COLO668 (cell line): ENCODE data around the gene LPIN2.
"Not testable (repeated sequence)": the region's sequence is repeated elsewhere in the genome, so short reads cannot be mapped to it uniquely, and the experiment has no call there.

Source experiments
- DNase-seq: peaks from one replicate; lab custom pipeline; 2025; ENCODE audit not compliant: unreplicated experiment; lab: John Stamatoyannopoulos, UW

LPIN2 gene

DNA sequence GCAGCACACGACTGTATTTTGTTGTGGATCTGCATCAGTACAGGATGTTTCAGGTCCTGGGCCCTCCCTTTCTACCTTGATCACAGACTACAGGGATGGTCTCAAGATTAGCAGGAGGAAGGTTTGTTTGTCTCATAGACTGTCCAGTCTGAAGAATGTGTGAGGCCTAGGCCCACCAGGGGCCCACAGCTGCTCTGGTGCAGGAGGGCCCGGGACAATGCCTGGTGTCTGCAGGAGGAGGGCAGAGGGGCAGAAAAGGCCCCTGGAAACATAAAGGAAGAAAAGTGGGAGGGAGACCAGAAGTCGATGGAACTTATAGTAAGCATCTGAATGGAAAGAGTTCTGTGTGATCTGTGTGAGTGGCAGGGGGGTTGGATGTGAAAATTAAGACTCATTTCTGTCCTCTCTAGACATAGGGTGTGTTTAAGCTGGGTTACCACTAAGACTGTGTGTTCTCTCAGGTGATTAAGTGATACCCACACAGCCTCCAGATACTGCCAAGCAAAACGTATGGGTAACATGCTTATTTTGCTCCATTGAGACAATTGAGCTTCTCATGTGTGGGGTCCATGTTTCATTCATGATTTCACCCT, 33.4 kb upstream of the LPIN2 start:
- DNase-seq: no peak

DNA sequence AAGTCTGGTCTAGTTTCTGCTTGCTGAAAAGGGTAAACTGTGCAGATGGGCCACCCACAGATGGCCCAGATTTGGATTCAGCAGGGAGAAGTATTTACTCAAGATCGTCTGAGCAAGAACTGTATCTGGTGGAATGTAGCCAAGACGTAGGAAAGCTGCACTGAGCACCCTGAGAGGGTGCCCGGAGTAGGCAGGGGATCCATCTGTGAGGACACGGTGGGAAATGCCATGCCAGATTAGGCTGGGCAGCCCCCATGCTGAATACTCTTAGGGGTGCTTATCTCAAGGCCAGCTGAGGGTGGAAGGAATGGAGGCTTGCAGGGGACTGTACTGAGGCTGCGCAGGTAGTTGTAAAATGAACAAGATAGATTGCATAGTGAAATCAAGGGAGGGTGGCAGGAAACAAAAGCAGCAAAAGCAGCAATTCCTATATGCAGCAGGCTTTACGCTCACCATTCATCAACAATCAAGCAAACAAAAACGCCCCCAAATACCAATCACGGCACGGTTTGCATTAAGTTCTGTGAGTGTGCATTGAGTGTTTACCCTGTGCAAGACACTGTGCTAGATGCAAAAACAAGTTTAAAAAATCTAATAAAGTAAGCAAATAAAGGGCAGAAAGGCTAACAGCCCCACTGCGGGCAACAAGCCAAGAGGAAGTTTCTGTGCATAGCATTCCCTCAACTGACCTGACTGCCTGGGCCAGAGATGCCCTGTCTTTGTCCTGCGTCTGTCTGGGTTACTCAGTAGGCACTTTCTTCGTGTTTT, 32.2 kb upstream of the LPIN2 start:
- DNase-seq: peak; percentile 69

DNA sequence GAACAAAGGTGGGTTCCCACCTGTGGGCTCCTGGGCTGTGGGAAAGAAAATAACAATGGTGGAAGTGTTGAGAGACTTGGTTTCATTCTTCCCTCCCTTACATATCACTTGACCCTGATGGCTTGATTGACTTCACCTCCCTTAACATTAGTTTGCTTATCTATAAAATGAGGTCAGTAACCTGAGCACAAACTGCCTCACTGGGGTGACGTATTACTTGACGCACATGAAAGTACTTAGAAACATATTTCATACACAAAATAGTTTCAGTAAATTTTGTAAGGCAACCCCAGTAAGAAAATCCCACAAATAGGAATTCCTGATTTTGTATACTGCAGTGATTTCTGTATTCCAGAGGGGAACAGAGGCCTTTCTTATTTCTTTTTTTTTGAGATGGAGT, 29.4 kb upstream of the LPIN2 start:
- no peak for DNase-seq

DNA sequence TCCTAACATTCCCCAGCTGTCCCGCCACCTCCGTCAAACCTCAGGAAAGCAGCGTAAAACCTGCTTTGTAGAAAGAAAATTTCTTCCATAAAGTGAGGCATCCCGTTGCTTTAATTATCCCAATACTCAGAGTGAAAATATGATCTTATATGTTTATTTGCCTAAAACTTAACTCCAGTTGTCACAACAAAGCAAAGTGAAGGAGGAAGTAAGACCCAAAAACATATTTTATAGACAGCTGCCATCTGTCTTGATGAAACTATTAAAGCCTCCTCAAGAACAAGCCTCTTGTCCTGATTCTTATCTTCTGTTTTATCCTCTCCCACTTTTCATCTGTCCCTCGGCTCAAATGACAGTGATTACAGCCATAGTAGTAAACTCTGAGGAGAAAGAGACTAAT, 28.9 kb upstream of the LPIN2 start:
- DNase-seq: no peak

DNA sequence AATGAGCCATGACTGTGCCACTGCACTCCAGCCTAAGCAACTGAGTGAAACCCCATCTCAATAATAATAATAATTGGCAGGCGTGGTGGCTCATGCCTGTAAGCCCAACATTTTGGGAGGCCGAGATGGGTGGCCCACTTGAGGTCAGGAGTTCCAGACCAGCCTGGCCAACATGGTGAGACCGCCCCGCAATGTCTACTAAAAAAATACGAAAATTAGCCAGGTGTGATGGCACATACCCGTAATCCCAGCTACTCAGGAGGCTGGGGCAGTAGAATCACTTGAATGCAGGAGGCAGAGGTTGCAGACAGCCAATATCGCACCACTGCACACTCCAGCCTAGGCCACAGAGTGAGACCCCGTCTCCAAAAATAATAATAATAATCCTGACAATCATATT, 27.9 kb upstream of the LPIN2 start:
- no peak for DNase-seq

DNA sequence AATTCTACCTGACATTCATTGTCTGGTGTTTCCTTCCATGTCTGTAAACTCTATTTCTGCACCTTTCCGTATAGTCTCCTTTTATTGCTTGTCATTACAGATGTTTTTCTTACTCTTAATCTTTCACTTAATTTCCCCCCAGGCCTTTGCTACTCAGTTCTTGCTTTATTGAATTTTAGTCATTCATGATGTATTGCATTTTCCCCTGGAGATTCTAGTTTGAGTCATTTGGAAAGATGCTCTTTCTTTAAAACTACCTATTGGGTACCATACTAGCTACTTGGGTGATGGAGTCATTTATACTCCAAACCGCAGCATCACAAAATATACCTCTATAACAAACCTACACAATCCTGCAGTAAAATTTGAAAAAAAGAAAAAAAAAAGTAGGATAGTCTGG, 27.2 kb upstream of the LPIN2 start:
- DNase-seq: no peak

DNA sequence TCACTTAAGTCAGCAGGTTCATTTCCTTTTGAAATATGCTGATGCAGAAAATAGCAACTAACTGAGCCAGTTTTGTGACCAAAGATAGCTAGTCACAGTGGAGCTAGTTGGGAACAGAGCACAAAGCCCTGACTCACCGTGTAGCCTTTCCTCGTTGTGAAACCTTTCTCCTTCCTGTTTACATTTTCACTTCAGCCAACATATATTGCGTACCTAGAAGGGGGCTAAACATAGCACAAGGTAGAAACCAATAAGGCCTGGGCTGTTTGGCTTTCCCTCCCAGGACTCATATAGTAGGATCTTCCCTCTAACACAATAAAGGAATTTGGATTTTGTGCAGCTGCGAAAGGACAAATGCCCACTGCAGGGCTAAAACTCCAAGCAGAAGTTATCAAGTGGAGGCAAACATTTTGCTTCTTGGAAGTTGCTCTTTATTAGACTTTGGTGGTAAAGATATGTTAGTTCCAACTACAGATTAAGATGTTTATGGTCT, 24.5 kb upstream of the LPIN2 start:
- peak; percentile 29 for DNase-seq

DNA sequence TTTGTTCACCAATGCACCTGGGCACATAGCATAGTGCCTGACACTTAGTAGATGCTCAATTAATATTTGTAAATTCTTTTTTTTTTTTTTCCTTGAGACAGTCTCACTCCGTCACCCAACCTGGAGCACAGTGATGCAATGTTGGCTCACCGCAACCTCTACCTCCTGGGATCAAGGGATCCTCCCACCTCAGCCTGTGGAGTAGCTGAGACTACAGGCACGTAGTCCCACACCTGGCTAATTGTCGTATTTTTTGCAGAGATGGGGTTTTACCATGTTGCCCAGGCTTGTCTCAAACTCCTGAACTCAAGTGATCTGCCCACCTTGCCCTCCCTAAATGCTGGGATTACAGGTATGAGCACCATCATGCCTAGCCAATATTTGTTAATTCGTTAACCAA, 23.2 kb upstream of the LPIN2 start:
- DNase-seq: no peak

DNA sequence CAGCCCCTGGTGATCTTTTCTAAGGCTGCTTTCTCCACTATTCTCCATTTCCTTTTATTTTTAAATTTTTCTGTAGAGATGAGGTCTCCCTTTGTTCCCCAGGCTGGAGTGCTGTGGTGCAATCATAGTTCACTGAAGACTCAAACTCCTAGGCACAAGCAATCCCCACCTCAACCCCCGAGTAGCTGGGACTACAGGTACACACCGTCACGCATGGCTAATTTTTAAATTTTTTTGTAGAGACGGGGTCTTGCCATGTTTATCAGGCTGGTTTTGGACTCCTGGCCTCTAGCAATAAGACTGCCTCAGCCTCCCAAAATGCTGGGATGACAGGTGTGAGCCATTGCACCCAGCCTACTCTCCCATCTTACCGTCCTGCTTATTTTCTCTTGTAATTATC, 22.7 kb upstream of the LPIN2 start:
- no peak for DNase-seq

DNA sequence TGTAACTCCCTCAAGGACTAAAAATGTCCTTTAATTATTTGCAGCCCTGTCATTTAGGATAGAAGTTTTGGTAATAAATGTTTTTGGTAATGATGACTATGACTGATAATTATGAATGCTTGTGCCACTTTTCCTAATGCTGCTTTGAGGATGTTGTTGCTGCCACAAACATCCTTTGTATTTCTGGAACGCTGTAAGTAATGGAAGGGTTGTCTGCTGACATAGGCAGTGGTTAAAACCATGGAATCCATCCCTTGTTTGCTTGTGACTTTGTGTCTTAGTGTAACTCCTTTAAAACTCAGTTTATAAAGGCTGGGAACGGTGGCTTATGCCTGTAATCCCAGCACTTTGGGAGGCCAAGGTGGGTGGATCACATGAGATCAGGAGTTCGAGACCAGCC, 19.8 kb upstream of the LPIN2 start:
- DNase-seq: no peak

DNA sequence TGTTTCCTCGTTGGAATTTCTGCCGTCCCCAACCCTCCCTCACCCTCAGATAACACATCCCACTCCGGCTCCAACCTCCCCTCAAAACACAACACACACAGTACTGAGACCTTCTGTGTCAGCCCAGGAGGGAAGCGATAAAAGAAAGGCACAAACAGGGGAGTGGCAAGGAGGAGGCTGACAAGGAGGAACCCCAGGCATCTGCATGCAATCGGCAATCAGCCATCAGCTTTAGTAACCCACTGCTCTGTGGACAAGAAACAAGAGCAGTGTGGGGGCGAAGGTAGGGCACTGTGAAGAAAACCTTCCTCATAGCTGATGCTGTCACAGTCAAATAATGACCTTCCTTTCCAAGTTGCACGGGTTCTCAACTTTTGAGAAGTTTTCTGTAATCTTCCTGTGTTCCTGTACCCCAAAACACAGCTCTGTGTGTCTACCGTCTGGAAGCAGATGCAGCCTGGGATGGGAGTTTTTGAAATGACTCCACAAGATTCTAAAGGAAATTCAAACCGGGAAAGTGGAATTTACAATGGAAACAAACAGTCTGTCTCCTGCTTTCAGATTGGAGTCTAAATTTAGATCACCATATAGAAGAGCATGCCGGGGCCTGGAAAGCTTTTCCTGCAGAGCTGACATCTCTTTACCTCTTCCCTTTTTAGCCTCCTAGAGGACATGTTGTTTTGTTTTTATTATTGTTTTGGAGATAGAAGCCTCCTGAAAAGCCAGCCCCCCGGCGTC, 16.4 kb upstream of the LPIN2 start:
- DNase-seq: no peak

DNA sequence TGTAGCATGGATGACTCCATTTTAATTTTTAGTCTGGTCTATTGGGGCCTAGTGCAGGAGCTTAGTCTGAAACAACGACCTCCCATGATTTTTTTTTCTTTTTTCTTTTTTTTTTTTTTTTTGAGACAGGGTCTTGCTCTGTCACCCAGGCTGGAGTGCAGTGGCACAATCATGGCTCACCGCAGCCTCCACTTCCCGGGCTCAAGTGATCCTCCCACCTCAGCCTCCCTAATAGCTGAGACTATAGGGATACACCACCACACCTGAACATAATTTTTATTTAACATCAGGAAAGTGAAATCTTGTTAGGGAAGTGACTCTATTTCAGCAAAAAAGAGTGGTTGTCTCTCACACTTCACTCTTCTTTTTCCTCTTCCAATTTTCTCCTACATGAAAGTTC, 15.2 kb upstream of the LPIN2 start:
- not testable (repeated sequence) for DNase-seq

DNA sequence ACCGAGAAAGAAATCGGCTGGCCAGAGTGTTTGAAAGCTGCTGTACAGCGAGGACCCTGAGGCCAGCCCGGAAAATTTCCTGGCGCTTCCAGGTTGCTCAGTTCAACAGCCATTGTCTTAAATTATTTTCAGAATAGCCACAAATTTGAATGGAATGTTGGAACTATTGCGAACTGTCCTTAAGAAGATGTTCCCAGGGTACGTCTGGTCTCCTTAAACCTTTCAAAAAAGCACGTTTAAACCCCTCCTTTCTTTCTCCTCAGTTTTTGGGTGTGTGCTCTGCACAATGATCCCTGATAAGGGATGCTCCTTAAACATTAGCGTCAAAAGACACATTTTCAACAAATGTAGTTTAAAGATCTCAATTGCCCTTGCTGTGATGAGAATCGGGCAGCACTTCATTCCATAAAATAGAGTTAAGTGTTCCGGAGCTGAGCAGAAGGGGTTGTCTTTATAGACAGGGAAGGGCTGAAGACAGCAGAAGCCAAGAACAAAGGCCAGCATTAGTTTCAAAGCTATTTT, 14.5 kb upstream of the LPIN2 start:
- no peak for DNase-seq

DNA sequence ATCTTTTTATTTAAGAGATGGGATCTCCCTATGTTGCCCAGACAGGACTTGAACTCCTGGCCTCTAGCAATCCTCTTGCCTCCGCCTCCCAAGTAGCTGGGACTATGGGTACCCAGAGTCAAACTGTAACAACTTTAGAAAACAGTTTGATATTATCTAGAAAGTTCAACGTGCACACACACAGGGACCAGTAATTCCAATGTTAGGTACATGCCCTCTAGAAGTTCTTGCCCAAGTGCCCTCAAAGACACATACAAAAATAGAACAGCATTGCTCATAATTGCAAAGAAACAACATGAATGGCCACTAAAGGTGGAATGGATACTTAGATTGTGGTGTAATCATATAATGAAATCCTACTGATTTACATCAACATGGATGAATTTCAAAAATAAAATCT, 12.6 kb upstream of the LPIN2 start:
- no peak for DNase-seq

DNA sequence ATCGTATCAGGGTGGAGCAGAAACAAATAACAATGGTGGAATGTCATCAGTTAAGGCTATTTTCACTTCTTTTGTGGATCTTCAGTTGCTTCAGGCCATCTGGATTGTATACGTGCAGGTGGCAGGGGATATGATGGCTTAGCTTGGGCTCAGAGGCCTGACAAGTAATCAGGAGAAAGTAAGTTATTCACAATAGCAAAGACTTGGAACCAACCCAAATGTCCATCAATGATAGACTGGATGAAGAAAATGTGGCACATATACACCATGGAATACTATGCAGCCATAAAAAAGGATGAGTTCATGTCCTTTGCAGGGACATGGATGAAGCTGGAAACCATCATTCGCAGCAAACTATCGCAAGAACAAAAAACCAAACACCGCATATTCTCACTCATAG, 10.7 kb upstream of the LPIN2 start:
- DNase-seq: not testable (repeated sequence)

DNA sequence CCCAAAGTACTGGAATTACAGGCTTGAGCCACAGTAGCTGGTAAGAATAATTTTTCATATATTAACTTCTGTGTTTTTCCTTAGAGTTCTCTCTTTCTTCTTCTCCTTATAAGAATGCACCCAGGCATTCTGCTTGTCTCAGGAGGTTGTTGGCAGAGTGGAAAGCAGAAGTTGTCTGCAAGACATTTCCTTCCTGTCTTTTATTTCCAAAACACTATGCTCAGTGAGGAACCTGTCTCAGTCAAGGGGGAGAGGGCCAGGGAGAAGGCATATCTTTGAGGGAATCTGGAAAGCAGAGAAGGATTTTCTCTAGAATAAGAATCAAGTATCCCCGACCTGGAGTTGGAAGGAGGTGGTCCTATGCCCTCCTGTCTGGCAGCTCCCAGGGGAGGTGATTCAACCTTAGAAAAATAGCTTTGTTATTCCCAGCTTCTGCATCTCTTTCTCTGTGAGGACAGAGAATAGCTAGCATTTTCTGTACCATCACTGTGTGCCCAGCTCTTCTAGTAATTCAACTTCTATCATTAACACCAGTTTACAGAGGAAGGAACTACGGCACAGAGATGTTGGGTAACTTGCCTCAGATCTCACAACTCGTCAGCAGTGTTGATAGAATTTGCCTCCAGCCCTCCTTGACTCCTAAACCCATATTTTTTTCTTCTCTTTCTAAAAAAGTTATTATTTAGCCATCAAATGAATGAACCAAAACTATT, 3.8 kb upstream of the LPIN2 start:
- no peak for DNase-seq

DNA sequence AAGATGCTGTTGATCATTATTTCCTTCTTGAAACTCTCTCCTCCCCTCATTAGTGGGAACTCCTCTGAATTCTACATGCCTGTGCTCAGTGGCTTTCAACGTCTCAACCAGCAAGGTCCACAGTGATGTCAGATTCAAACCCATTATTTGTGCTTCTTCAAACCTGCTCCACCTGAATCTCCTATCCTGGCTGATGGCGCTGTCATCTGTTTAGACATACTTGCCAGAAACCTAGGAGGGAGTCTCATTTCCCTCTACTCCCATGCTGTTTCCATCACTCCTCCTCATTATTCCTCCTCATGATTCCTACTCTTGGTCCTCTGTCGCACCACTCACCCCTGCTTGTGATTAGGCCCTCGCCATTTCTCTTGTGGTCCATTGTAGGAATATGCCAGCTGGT, 2.9 kb upstream of the LPIN2 start:
- DNase-seq: no peak

DNA sequence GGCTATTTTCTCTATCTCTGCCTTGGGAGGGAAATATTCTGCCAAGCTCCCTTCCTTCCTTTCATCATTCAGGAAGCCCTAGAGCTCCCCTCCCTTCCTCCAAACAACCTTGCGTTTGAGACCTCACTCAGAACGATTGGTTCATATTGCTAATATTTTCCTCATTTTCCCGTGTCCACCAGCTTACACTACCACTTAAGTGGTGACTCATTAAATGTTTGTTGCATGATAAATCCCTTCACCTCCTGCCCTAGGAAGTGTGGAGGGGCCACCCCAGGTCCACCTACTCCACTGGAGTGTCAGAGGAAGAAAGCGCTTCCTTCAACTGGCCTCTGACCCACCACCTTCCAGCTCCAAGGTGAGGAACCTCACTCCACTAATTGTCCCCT, 2.3 kb upstream of the LPIN2 start:
- DNase-seq: no peak

DNA sequence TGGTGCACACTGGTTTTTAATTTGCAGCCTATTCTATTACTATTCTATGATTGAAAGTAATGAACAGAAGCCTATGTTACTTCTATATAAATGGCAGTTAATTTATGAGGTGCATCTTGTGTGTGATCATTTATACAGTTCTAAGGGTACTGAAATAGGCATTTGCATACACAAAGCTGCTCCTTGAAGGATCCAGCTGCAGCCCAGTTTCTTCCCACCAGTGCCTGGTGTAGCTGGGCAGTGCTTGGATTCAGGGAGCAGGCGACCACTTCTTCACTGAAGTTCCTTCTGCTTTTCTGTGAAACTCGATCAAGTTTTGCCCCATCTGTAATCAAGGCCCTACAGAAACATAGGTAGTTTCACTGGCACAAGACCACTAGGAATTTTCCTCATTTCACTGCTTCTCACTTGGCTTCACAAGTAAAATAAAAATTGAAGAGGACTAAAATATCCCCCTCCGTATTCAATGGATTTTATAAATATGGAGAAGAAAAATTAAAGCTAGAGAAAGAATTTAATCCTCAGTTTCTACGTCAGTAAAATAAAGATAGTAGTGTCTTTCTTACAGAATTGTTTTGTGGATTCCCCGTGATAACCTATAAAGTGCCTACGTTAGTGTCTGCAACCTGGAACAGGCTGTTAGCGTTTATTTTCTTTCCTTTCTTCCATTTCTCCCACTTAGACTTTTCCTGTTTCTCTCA, 1.7 kb upstream of the LPIN2 start:
- DNase-seq: no peak

DNA sequence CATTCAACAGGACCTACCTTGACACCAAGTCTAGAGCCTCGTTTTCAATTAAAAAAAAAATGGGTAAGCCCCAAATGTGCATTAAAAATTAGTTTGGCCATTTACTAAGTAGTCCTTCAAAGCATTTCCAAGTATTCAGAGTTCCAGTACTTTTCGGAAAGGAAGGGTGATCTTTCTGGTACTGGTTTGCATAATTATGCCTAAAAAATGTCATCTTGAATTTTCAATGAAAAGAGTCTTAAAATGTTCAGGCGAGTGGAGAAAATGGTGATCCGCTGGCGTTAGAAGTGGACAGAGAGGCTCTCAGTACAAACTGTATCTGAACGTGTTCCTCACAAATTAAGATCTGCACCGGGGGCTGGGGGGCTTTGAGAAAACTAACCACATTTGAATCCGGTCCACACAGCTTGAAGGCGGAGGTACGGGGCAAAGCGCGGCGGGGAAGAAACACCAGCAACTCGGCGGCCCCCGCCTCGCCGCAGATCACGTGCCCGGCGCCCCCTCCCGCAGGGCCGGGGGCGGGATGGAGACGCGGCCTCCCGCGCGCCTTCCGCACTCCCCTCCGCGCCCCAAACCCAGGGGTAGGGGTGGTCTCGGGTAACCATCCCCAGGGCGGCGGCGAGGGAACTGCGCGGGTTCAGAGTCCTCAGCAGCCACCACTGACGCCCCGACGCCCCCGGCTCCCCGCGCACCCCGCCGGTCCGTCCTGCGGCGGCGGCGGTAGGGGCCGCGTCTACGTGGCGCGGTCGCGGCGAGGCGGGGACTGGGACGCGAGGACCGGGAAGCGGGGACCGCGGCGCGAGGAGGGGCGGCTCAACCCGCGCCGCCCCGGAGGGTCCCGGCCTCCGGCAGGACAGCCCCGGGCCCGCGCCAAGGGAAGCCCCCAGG, 564 bp downstream of the LPIN2 start:
- DNase-seq: peak; percentile 86
